Stimulated activated CD4-positive, alpha-beta T cell treated with anti-CD3 and anti-CD28 coated beads, Interleukin-1b, Interleukin-23, amount 100 ng/mL, for 4 hours (primary cell): ENCODE measurements around the gene KRTAP13-1.

Experiments
- DNase-seq, 2 donors: peaks; one replicate each; pipeline ENCODE4 v3.0.0-alpha.2; 2020; ENCODE audit warnings: low read depth in 2 of 2

The KRTAP13-1 gene

GRCh38 chr21:30395731-30396130 lies at the start of gene KRTAP13-1:
KRTAP13-1 (plus strand) TSS chr21:30396031; CDS start chr21:30396087, 56 bp downstream.
- no peak for DNase-seq

DNA sequence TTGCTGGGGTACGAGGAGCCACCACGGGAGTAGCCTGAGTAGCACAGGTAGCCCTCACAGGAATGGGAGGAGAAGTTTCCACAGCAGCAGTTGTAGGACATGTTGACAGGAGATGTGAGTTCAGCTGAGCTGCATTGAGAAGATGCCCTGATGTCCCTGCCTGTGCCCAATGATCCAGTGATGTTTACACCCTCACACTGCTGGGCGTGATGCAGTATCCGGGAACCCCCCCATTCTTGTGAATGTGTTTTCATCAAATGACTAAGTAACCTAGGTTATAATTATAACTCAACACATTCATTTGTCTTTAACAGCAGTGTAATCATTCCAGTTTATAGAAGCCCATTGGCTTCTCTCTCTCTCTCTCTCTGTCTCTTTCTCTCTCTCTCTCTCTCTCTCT lies 47.3 kb upstream of the KRTAP13-1 start, which contains the start of gene KRTAP23-1:
TSS of gene KRTAP23-1 (minus strand) at position 101 of the 400 bp plus-strand sequence. CDS start at position 101, 0 bp downstream.
- no peak for DNase-seq

DNA sequence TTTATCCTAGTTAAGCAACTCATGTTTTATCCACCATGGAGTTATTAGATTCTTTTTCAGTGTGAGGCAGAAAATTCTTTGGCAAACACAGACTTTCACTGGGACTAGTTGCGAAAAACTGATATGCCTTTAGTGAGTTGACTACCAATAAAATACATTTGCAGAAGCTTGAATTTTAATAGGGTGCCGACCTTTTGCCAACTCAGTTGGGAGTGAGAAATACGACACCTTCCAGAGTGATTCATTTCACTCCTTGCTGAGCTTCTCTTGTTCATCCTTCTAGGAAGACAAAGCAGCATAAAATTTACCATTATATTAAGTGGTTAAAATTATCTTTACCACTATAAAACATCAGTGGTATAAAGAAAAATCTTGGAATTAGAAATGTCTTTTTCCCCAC lies 46.3 kb upstream of the KRTAP13-1 start:
- no peak for DNase-seq

DNA sequence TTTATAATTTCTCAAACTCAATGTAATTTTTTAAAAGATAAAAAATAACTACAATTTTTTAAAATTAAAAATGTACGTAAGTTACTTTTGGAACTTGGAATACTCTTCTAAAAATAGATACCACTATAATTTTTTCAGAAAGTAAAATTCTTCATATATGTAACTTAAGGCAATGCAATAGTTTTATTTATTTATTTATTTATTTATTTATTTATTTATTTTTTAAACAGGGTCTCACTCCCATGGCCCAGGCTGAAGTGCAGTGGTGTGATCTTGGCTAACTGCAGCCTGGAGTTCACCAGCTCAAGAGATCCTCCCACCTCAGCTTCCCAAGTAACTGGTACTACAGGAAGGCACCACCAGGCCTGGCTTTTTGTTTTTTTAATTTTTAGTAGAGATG lies 44.3 kb upstream of the KRTAP13-1 start:
- no peak for DNase-seq

GRCh38 chr21:30354308-30355005 lies 41.4 kb upstream of the KRTAP13-1 start:
- no peak for DNase-seq

- no peak for DNase-seq
These were observed 39.9 kb upstream of the KRTAP13-1 start for GRCh38 chr21:30355906-30356305.

DNA sequence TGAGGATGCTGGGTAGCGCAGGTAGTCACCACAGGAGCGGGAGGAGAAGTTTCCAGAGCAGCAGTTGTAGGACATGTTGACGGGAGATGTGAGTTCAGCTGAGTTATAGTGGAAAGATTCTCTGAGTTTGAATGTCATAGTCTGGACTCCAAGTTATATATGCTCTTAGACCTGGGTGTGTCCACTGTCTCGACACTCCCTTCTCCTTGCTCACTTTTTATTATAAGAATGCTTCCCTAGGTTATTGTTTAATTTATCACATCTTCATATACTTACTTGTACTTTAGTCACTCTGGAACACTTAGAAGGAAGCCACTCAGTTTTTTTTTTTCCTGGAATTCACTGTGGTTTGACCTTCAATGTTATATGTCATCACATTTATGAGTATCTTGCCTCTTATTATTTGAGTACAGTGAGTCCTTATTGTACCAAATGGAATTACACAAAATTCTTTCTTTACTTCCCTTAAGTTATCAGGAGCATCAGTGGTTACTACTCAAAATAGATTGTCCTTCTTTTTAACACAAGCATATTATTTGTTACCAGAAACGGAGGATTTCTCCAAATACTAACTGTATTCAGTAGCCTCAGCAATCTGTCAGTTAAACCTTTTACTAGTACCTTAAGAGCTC lies 23.6 kb upstream of the KRTAP13-1 start, which contains the start of gene KRTAP13-2:
TSS of gene KRTAP13-2 (minus strand) at position 133 of the 632 bp plus-strand sequence. CDS start at position 75, 58 bp downstream.
- DNase-seq: no peak

GRCh38 chr21:30382201-30382600 lies 13.6 kb upstream of the KRTAP13-1 start:
- DNase-seq: no peak

GRCh38 chr21:30391492-30392025 lies 4.3 kb upstream of the KRTAP13-1 start:
- no peak for DNase-seq

DNA sequence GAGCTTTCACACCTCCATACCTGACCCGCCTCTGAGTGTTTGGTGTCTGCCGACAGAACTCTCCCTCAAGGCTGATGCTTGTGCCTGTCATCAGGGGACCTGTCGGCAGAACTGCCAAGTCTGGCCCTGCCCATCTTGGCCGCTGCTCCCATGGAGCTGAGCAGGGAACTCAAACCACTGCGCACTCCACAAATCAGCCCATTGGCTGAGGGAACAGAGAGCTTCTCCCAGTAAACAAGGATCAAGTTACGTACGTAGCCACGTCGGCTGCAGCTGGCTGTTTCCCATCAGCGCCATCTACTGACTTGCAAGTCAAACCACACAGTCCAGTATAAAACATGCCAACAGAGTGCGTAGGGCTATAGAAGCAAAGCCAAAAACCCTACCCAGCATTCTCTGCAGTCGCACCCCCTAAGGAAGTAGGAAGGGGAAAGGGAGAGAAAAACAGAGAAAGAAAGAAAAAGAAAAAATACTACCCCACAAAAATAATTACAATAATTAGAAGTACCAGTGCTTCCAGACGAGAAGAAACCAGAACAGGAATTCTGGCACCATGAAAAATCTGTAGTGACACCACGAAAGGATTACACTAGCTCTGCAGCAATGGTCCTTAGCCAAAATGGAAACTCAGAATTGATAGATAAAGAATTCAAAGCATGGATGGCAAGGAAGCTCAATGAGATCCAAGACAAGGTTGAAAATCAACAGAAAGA lies 13.1 kb downstream of the KRTAP13-1 start:
- no peak for DNase-seq

DNA sequence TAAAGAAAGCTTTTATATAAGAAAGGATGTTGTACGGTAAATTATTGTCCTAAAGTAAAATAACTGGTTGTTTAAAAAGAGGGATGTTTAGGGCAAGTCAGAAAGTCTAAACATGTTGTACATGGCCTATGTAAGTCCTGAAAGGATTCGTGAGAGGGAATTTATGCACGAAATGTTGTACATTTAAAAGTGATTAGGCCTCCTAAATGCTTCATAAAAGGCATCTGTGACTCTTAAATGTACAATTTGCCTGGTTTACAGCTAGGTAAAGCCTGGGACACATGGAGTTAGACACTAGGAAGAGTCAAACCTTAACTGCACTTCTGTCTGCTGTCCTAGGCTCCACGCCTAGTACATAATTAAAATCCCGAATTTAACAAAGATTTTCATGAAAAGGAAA lies 20.2 kb downstream of the KRTAP13-1 start:
- DNase-seq: no peak

- no peak for DNase-seq
These were observed 30.0 kb downstream of the KRTAP13-1 start, which contains the start of gene KRTAP13-3 for GRCh38 chr21:30425826-30426225. KRTAP13-3 (minus strand) TSS chr21:30425926; CDS start chr21:30425912, 14 bp downstream.

DNA sequence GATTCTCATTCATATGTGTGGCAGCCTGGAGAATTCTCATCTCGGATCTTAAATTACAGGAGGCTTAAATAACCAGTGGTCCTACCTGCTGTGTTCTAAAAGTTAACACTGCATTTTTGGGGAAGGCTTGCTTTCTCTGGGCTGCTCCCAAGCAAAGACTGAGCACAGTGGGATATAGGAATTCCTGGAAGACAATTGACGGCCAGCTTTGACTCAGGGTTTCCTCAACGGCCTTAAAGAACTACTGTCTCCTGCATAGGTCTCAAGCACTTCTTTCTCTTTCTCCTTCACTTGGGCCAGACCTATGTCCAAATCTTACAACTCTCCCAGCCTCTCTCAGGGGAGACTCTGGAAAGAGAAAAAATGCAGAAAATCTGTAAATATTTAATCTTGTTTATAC lies 30.9 kb downstream of the KRTAP13-1 start:
- DNase-seq: no peak

DNA sequence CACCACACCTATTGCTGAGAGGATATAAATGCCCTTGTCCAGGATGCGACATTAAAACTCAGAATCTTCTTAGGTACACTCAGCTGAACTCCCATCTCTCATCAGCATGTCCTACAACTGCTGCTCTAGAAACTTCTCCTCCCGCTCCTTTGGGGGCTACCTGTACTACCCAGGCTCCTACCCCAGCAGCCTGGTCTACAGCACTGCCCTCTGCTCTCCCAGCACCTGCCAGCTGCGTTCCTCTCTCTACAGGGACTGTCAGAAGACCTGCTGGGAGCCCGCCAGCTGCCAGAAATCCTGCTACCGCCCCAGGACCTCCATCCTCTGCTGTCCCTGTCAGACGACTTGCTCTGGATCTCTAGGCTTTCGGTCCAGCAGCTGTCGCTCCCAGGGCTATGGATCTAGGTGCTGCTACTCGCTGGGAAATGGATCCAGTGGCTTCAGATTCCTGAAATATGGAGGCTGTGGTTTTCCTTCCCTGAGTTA lies 34.4 kb downstream of the KRTAP13-1 start, which contains the start of gene KRTAP13-4:
TSS of gene KRTAP13-4 (plus strand) at position 51 of the 486 bp plus-strand sequence. CDS start at position 107, 56 bp downstream.
- no peak for DNase-seq

GRCh38 chr21:30434033-30434631 lies 38.3 kb downstream of the KRTAP13-1 start:
- no peak for DNase-seq

- DNase-seq: no peak
These were observed 41.3 kb downstream of the KRTAP13-1 start for GRCh38 chr21:30437010-30437565.

- no peak for DNase-seq
These were observed 44.1 kb downstream of the KRTAP13-1 start, which contains the start of gene KRTAP15-1 for GRCh38 chr21:30439975-30440374. KRTAP15-1 (plus strand) TSS chr21:30440275; CDS start chr21:30440328, 53 bp downstream.

DNA sequence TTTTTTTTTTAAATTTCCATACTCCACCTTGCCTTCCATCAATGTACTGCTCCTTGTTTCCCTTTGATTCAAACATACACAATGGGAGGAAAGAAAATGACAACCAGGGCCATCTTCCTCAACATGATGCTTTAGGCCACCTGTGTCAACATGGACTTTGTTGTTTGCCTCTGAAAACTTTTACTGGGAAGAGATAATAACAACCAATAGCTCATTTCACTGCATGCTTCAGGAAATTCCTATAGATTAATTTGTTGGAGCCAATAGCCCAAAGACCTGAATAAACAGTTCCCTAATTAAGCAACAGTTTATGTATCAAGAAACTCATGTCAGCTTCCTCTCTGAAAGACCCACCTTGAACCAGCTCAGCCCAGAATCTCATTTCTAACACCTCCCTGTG lies 47.4 kb downstream of the KRTAP13-1 start:
- DNase-seq: no peak

DNA sequence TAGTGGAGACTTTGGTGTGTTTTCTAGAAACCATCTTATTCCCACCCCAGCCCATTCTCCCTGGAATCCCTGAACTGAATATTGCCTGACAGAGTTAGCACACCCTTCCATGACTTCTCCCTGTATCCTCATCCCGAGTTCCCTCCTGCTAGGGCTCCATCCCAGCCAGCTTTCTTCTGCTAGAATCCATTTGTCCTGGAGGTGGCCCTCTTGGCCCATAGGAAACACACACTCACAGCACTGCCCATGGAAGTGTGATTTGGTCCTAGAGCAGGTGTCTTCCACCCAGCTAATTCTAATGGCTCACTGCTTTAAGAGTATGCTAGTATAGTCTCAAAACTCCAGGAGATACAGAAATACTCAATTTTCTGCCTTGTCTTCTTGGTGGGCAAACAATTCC lies 48.4 kb downstream of the KRTAP13-1 start:
- no peak for DNase-seq
